ENCODE data around the gene TENT5C. TPM values are rescaled to one million over a fixed set of nuclear protein-coding genes. Genes with fewer than 3 reads are reported as not detected.
A peak's percentile ranks its signal among the peaks of the same experiment; 100 is the strongest.

Gene TENT5C
- total and polyA plus RNA-seq, 4 donors: 1.0 to 17.7 (median 4.1) TPM

DNA sequence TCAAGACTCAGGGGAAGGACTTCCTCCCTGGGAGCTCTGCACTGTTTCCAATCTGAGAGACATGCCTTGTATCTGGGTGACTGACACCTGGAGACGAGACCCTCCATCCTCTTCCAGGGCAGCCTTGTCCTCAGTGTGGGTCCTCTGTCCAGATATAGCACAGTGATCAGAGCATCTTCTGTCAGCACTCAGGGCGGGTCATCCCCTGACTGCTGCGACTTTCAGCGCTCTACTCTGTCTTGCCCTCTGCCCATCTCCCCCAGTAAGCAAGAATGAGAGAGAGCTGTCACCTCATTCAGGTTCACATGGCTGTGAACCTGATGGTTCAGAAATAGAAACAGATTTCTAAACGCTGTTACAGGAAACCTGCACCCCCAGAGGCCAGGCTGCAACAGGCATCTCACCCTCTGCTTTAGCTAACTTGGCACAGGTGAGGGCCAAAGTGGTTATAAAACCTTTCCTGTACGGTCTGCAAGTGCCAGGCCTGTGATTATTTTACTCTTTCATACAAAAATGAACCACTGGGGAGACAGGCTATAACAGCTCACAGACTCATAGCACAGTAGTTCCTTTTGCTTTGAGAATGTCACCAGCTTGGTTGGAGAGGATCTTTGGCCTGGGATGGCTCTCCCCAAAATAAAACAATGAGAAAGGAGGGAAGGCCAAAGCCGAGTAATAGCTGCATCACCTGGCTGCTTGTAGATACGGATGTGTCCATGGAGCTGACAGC lies 11.4 kb upstream of the TENT5C start:
- no peaks in the 10 kb centered on the region for H3K4me1 ChIP-seq (ENCODE audit: control insufficient read depth in 1 of 2, insufficient read depth in 2 of 2, low read length in 2 of 2)
- intact Hi-C loops (cut with DNase I): loop anchor here in 1 of 2 donors (5.0 kb wide), 1 partner anchor 73 kb away; no protein-coding TSS in a partner anchor
- no peaks in the 10 kb centered on the region for H3K27me3 ChIP-seq (ENCODE audit: control insufficient read depth in 1 of 2, insufficient read depth in 2 of 2, low read length in 1 of 2)
- DNase-seq (no peak), ATAC-seq (ENCODE audit: low FRiP score) (no peak)
- H3K9me3 ChIP-seq (ENCODE audit: control insufficient read depth, low read length): no peaks in the 10 kb centered on the region
- H3K4me3 ChIP-seq (ENCODE audit: low read length in 2 of 2): no peak overlapping the region
- no peak overlapping the region for H3K27ac ChIP-seq (ENCODE audit: low read depth in 1 of 2, low read length in 2 of 2)
- no peaks in the 10 kb centered on the region for H3K36me3 ChIP-seq (ENCODE audit: control insufficient read depth in 1 of 2, insufficient read depth in 2 of 2, low read length in 1 of 2)
- 76% methylated on average over 8 of the region's 8 CpGs for WGBS, 2 donors

DNA sequence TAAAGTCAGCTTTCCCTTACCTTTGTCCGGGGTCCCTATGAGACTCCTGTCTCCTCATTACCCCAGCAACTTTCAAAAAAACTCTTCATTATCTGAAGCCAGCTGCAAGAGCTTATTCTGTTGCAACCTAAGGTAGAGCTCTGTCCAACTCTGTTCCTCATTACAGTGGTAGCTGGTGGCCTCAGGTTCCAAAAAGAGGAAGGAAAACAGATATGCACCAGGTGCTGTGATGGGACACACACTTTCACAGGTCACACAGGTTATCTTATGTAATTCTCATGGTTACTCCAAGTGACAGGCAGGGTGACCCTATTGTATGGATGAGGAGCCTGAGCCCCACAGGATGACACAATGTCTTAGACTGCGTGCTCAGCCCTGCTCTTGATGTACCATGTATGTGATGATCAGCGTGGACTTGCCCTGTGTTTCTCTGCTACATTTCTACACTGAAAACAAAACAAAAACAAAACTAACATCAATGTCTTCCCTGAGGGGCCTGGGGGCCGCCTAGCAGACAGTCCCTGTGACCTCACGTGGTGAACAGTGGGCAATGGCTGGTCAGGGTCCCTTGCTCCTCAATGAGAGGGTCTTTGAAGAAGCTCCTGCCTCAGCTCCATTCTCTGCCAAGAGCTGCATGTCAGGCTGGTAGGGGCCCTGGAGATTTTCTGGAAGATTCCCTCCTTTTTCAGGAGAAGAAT lies 9.7 kb upstream of the TENT5C start:
- Histone ChIP-seq H3K4me3 (ENCODE audit: low read length in 2 of 2) (no peak overlapping the region), H3K4me1 (ENCODE audit: control insufficient read depth in 1 of 2, insufficient read depth in 2 of 2, low read length in 2 of 2) (peaks cover 0 to 4% of the 10 kb centered on the region in 2 donors), H3K9me3 (ENCODE audit: control insufficient read depth, low read length) (no peaks in the 10 kb centered on the region), H3K27me3 (ENCODE audit: control insufficient read depth in 1 of 2, insufficient read depth in 2 of 2, low read length in 1 of 2) (no peaks in the 10 kb centered on the region), H3K36me3 (ENCODE audit: control insufficient read depth in 1 of 2, insufficient read depth in 2 of 2, low read length in 1 of 2) (no peaks in the 10 kb centered on the region), H3K27ac (ENCODE audit: low read depth in 1 of 2, low read length in 2 of 2) (no peak overlapping the region)
- 75 to 87% methylated on average over 5 of the region's 5 CpGs for WGBS, 2 donors
- DNase-seq (no peak), ATAC-seq (ENCODE audit: low FRiP score) (no peak)
- intact Hi-C loops (cut with DNase I): no loop called here

DNA sequence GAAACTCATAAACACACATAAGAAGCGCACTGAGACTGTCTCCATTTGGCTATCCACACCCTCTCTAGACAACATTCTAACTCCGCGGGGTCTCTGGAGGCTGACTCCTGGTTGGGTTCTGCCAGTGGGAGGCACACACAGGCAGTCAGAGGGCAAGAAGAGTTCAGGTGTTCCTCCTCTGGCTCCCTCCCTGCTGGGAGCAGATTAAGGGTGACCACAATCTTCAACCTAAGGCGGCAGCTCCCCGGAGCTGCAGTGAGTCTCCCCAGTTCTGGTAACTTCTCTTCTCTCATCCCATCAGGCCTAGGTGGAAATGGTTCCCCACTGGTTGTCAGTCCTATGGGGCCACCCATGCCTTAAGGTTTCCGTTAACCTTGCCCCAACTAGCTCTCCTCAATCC lies 7.4 kb upstream of the TENT5C start:
- H3K4me1 ChIP-seq (ENCODE audit: control insufficient read depth in 1 of 2, insufficient read depth in 2 of 2, low read length in 2 of 2): peaks cover 0 to 4% of the 10 kb centered on the region in 2 donors
- no peaks in the 10 kb centered on the region for H3K36me3 ChIP-seq (ENCODE audit: control insufficient read depth in 1 of 2, insufficient read depth in 2 of 2, low read length in 1 of 2)
- no peaks in the 10 kb centered on the region for H3K9me3 ChIP-seq (ENCODE audit: control insufficient read depth, low read length)
- intact Hi-C loops (cut with DNase I): no loop called here
- ATAC-seq (ENCODE audit: low FRiP score) (no peak), DNase-seq (no peak)
- WGBS, 2 donors: 78 to 91% methylated on average over 6 of the region's 6 CpGs
- no peaks in the 10 kb centered on the region for H3K27me3 ChIP-seq (ENCODE audit: control insufficient read depth in 1 of 2, insufficient read depth in 2 of 2, low read length in 1 of 2)
- no peak overlapping the region for H3K4me3 ChIP-seq (ENCODE audit: low read length in 2 of 2)
- H3K27ac ChIP-seq (ENCODE audit: low read depth in 1 of 2, low read length in 2 of 2): no peak overlapping the region

DNA sequence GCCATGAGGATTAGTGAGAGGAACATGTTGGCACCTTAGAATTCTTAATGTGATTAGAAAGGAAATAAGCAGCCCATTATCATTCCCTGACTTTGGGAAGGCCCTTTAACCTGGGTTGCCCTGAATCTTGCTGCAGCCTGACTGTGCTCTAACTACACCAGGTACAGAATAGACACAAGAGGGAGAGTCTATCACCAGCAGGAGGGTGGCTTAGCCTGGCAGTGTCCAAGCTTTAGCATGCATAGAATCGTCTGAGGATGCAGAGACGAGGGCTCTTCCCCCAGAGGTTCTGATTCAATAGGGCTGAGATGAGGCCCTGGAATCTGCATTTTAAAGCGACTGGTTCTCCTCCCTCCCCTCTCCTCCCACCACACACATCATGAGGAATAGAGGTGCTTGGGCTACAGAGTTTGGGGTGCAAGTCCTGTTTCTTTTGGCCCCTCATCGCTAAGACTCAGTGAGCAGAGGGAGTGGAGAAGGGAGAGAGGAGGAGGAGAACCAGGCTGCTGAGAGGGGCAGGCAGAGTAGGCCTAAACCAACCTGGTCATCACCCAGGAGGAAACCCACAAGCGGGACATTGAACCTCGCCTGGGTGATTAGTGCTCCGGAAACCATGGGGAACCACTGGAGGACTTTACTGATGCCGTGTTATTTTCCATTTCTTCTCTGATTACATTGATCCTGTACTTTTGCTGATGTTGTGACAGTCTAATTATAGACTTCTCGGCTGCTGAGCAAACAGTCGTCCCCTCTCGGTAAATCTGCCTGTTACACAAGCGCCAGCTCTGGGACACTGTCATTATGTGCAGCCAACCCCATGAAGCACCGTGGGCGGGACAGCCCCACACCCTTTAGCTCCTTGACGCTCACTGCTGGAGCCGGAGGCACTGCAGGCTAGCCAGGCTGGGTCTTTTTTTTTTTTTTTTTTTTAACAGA lies 6.3 kb upstream of the TENT5C start:
- 72 to 78% methylated on average over 16 of the region's 16 CpGs for WGBS, 2 donors
- Histone ChIP-seq H3K27ac (ENCODE audit: low read depth in 1 of 2, low read length in 2 of 2) (no peak overlapping the region), H3K4me3 (ENCODE audit: low read length in 2 of 2) (no peak overlapping the region), H3K4me1 (ENCODE audit: control insufficient read depth in 1 of 2, insufficient read depth in 2 of 2, low read length in 2 of 2) (peaks cover 0 to 4% of the 10 kb centered on the region in 2 donors), H3K36me3 (ENCODE audit: control insufficient read depth in 1 of 2, insufficient read depth in 2 of 2, low read length in 1 of 2) (no peaks in the 10 kb centered on the region), H3K27me3 (ENCODE audit: control insufficient read depth in 1 of 2, insufficient read depth in 2 of 2, low read length in 1 of 2) (no peaks in the 10 kb centered on the region), H3K9me3 (ENCODE audit: control insufficient read depth, low read length) (no peaks in the 10 kb centered on the region)
- DNase-seq (no peak), ATAC-seq (ENCODE audit: low FRiP score) (peak; percentile 6)
- intact Hi-C loops (cut with DNase I): loop anchor here (10.0 kb wide), 1 partner anchor 295 kb away; no protein-coding TSS in a partner anchor

DNA sequence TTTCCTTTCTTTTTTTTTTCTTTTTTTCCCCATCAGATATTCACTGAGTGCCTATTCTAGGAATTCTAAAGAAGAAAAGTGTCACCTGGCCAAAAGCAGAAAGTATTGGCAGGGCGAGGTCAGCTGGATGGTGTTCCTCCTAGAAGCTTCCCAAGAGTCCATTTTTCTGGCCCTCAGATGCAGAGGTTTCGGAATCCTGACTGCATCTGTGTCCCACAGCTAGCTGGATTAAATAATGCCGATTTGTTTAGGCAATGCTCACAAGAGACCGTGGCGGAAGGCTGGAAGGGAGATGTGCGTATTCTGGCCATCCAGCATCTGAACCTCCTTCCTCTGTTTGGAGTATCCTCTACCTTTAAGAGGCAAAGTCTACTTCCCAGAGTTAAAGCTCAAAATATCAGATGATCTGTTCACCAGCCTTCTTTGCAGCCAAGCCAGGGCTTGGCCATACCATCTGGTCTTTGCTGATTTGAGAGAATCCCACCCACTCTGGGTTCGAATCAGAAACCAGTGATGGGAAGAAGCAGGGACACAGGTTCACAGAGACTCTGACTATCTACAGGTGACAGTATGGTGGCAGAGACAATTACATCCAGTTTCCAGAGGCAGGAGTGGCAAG lies 5.4 kb upstream of the TENT5C start:
- Histone ChIP-seq H3K4me3 (ENCODE audit: low read length in 2 of 2) (no peak overlapping the region), H3K27ac (ENCODE audit: low read depth in 1 of 2, low read length in 2 of 2) (no peak overlapping the region), H3K27me3 (ENCODE audit: control insufficient read depth in 1 of 2, insufficient read depth in 2 of 2, low read length in 1 of 2) (no peaks in the 10 kb centered on the region), H3K36me3 (ENCODE audit: control insufficient read depth in 1 of 2, insufficient read depth in 2 of 2, low read length in 1 of 2) (no peaks in the 10 kb centered on the region), H3K4me1 (ENCODE audit: control insufficient read depth in 1 of 2, insufficient read depth in 2 of 2, low read length in 2 of 2) (peaks cover 0 to 4% of the 10 kb centered on the region in 2 donors), H3K9me3 (ENCODE audit: control insufficient read depth, low read length) (no peaks in the 10 kb centered on the region)
- WGBS, 2 donors: 70 to 77% methylated on average over 7 of the region's 7 CpGs
- ATAC-seq (ENCODE audit: low FRiP score) (no peak), DNase-seq (no peak)
- intact Hi-C loops (cut with DNase I): loop anchor here (10.0 kb wide), 1 partner anchor 294 kb away; no protein-coding TSS in a partner anchor

DNA sequence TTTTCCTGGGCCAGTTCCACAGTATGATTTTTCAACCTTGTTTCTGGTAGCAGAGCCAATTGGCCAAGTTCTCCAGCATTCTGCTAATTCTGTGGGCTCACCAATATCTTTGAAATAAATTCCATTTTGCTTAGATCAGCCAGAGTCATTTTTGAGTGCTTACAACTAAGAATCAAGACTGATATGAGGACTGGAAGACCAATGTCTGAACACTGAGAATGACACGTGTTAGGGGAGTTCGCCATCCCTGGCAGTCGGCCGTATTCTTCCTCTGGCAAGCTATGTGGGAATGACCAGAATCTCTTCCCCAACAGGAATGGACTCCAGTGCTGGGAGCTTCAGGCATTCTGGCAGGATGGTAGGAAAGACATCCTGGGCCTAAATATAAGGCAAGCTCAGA lies 4.9 kb upstream of the TENT5C start:
- H3K36me3 ChIP-seq (ENCODE audit: control insufficient read depth in 1 of 2, insufficient read depth in 2 of 2, low read length in 1 of 2): no peaks in the 10 kb centered on the region
- H3K27ac ChIP-seq (ENCODE audit: low read depth in 1 of 2, low read length in 2 of 2): peak overlapping the region in 1 of 2 donors; percentile 55
- no peaks in the 10 kb centered on the region for H3K9me3 ChIP-seq (ENCODE audit: control insufficient read depth, low read length)
- H3K4me3 ChIP-seq (ENCODE audit: low read length in 2 of 2): no peak overlapping the region
- intact Hi-C loops (cut with DNase I): loop anchor here (10.0 kb wide), 1 partner anchor 294 kb away; no protein-coding TSS in a partner anchor
- ATAC-seq (ENCODE audit: low FRiP score) (no peak), DNase-seq (peak; percentile 59 to 75)
- H3K4me1 ChIP-seq (ENCODE audit: control insufficient read depth in 1 of 2, insufficient read depth in 2 of 2, low read length in 2 of 2): peaks cover 0 to 4% of the 10 kb centered on the region in 2 donors
- no peaks in the 10 kb centered on the region for H3K27me3 ChIP-seq (ENCODE audit: control insufficient read depth in 1 of 2, insufficient read depth in 2 of 2, low read length in 1 of 2)
- whole genome bisulfite sequencing, 2 donors: 5 to 11% methylated on average over 4 of the region's 4 CpGs

DNA sequence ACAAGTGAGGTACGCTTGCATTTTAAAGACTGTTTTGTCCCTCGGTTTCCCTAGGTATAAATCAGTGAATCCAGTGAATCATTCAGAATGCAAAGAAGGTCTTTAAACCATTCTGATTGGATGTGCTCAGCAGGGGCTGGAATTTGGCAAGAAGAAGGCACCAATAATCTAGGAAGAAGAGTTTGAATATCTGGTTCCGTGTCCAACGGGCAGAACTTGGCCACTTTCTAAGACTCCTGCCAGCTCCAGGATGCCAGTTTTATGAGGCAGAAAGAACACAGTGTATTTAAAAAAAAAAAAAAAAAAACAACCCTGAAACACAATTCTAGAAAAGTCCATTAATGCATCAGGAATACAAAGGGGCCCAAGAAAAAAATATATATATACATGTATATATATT lies 3.0 kb upstream of the TENT5C start:
- WGBS, 2 donors: 53 to 56% methylated on average over 4 of the region's 4 CpGs
- no peak for ATAC-seq (ENCODE audit: low FRiP score)

More for the DNA sequence above, 3.0 kb upstream of the TENT5C start:
- no peak for DNase-seq
- Histone ChIP-seq H3K36me3 (ENCODE audit: control insufficient read depth in 1 of 2, insufficient read depth in 2 of 2, low read length in 1 of 2) (no peaks in the 10 kb centered on the region), H3K27me3 (ENCODE audit: control insufficient read depth in 1 of 2, insufficient read depth in 2 of 2, low read length in 1 of 2) (no peaks in the 10 kb centered on the region), H3K27ac (ENCODE audit: low read depth in 1 of 2, low read length in 2 of 2) (no peak overlapping the region), H3K4me3 (ENCODE audit: low read length in 2 of 2) (no peak overlapping the region), H3K9me3 (ENCODE audit: control insufficient read depth, low read length) (no peaks in the 10 kb centered on the region), H3K4me1 (ENCODE audit: control insufficient read depth in 1 of 2, insufficient read depth in 2 of 2, low read length in 2 of 2) (peaks cover 0 to 4% of the 10 kb centered on the region in 2 donors)
- intact Hi-C loops (cut with DNase I): loop anchor here (10.0 kb wide), 1 partner anchor 292 kb away; no protein-coding TSS in a partner anchor

All from aorta (tissue), 5 donors.